Activated CD4-positive, alpha-beta T cell treated with anti-CD3 and anti-CD28 coated beads, Interleukin-2, amount 10 ng/mL, durations not matched to agents 7 days and 5 days (primary cell): ENCODE results near the gene GOLGA8R. TPM values are rescaled to one million over a fixed set of nuclear protein-coding genes. Genes with fewer than 3 reads are reported as not detected.
"Not testable (repeated sequence)": the region's sequence is repeated elsewhere in the genome, so short reads cannot be mapped to it uniquely, and the experiment has no call there.

Experiments used
- CTCF ChIA-PET: fragments of 350-600 bp; sonication (Branson Sonifier 250); formaldehyde crosslinking; loops from one replicate; lab custom pipeline; 2021; ENCODE audit warnings: antibody characterized with exemption; lab: Charles Lee
- POLR2A ChIA-PET: fragments of 350-600 bp; sonication (Branson Sonifier 250); formaldehyde crosslinking; loops from one replicate; lab custom pipeline; 2021; ENCODE audit warnings: antibody characterized with exemption; lab: Charles Lee
- DNase-seq: peaks from one replicate; pipeline ENCODE4 v3.0.0-alpha.2; 2020
- H3K27ac Mint-ChIP-seq: one replicate; pipeline ENCODE4 v1.8.0; 2021; ENCODE audit warnings: mild to moderate bottlenecking, moderate library complexity, mixed read lengths
- H3K27me3 Mint-ChIP-seq: one replicate; pipeline ENCODE4 v1.8.0; 2021; ENCODE audit warnings: mixed read lengths
- H3K36me3 Mint-ChIP-seq: one replicate; pipeline ENCODE4 v1.8.0; 2021; ENCODE audit warnings: low read depth, mixed read lengths
- H3K4me1 Mint-ChIP-seq: one replicate; pipeline ENCODE4 v1.8.0; 2021; ENCODE audit warnings: mixed read lengths
- H3K4me3 Mint-ChIP-seq: one replicate; pipeline ENCODE4 v1.8.0; 2021; ENCODE audit warnings: mild to moderate bottlenecking, moderate library complexity, mixed read lengths
- H3K9me3 Mint-ChIP-seq: one replicate; pipeline ENCODE4 v1.8.0; 2021; ENCODE audit warnings: mixed read lengths
- total RNA-seq, 2 experiments: library from RNA; stranded (reverse); gene quantifications; one replicate each; pipeline ENCODE4 v1.2.3, GENCODE V29; 2021

GOLGA8R gene
- total RNA-seq, 2 experiments from 2014 or later, result 2.7 to 3.4 TPM

DNA sequence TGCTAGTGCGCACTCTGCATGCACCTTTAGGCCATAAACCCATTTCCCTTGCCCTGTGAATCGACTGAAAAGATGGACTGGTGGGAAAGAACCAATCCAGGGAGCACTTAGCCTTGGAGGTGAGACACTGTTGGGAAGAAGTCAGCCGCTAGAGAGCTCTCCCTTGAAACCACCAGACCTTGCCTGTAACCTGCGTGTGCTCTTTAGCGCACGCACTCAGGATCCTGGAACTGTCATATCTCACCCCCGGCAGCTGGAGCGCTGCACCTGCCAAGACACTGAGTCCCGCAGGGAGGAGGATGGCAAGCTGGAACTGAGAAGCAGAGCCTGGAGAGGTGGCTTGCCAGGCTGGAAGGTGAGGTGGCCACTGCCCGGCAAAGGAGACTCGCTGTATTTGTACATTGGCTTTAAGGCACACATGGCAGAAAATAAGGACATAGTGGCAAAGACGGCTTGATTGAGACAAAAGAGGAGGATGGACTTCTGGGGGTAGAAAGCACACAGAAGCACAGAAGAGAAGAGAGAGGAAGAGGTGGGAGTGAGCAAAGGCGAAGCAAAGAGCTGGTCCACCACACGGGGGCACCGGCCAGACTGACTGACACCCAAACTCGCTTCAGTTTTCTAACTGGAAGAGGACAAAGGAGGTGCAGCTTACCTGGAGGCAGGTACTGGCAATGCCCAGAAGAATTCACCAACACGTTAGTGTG is 37.5 kb downstream of the GOLGA8R start:
- H3K4me1 Mint-ChIP-seq, CTCF ChIA-PET, H3K9me3 Mint-ChIP-seq, H3K27me3 Mint-ChIP-seq, H3K27ac Mint-ChIP-seq, H3K4me3 Mint-ChIP-seq, POLR2A ChIA-PET, DNase-seq, H3K36me3 Mint-ChIP-seq: not testable (repeated sequence)

DNA sequence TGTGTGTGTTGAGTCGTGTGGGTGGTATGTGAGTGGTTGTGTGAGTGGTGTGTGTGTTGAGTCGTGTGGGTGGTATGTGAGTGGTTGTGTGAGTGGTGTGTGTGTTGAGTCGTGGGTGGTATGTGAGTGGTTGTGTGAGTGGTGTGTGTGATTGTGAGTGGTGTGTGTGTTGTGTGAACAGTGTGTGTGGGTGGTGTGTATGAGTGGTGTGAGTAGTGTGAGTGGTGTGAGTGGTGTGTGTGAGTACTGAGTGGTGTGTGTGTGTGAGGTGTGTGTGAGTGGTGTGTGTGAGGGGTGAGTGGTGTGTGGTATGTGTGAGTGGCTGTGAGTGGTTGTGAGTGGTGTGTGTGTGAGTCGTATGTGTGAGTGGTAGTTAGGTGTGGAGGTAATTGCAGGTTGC is 38.2 kb downstream of the GOLGA8R start:
- H3K4me1 Mint-ChIP-seq, DNase-seq, H3K9me3 Mint-ChIP-seq, H3K27me3 Mint-ChIP-seq, H3K4me3 Mint-ChIP-seq, H3K27ac Mint-ChIP-seq, CTCF ChIA-PET, H3K36me3 Mint-ChIP-seq, POLR2A ChIA-PET: not testable (repeated sequence)

DNA sequence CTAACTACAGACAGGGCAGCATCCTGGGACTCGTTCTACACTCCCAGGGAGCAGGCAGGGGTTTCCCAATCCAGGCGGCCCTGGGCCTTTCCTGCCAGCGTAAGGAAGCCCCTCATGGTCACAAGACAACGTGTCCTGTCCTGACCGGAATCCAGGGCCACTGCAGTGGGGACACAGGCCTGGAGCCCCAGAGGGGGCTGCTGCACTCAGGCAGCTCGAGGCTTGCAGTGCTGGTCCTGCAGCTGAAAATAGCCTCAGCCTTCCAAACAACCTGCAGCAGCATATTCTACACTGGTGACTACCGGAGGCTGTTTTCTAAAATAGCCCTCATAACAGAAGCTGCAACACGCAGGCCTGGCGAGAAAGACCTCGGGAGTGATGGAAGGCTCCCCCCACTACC is 39.2 kb downstream of the GOLGA8R start:
- H3K4me1 Mint-ChIP-seq, CTCF ChIA-PET, H3K36me3 Mint-ChIP-seq, H3K4me3 Mint-ChIP-seq, H3K27ac Mint-ChIP-seq, H3K9me3 Mint-ChIP-seq, DNase-seq, POLR2A ChIA-PET, H3K27me3 Mint-ChIP-seq: not testable (repeated sequence)

DNA sequence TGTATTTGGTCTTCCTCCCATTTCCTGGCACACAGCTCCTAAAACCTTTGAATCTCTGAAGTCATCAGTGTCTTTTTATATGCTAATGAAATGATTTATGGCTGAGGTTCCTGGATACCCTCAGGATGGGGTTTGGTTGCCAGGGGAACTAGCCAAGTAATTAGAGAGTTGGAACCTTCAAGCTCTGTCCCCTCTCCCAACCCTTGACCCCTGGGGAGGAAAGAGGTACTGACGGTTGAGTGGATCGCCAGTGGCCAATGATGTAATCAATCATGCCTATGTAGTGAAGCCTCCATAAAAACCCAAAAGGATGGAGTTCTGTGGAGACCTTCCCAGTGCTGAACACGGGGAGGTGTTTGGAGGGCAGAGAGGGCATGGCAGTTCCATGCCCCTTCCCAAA is 45.8 kb downstream of the GOLGA8R start:
- H3K9me3 Mint-ChIP-seq, CTCF ChIA-PET, H3K27ac Mint-ChIP-seq, DNase-seq, H3K4me1 Mint-ChIP-seq, H3K36me3 Mint-ChIP-seq, H3K4me3 Mint-ChIP-seq, POLR2A ChIA-PET, H3K27me3 Mint-ChIP-seq: not testable (repeated sequence)

DNA sequence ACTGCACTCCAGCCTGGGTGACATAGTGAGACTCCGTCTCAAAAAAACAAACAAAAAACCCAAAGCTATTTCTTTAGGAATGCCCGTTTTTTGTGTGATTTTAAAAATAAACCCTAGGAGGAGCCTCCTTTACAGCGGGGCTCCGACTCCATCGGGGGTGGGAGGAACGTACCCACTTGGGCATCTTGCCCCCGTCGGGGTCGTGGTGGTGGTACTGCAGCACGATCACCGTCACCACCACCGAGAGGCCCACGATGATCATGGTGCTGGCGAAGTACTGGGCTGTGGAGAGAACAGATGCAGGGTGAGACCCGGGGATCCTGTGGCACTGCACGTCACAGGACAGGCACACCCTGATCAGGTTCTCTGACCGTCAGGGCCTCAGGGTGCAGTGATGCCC is 46.8 kb downstream of the GOLGA8R start:
- CTCF ChIA-PET, H3K27me3 Mint-ChIP-seq, POLR2A ChIA-PET, DNase-seq, H3K9me3 Mint-ChIP-seq, H3K4me3 Mint-ChIP-seq, H3K4me1 Mint-ChIP-seq, H3K27ac Mint-ChIP-seq, H3K36me3 Mint-ChIP-seq: not testable (repeated sequence)

DNA sequence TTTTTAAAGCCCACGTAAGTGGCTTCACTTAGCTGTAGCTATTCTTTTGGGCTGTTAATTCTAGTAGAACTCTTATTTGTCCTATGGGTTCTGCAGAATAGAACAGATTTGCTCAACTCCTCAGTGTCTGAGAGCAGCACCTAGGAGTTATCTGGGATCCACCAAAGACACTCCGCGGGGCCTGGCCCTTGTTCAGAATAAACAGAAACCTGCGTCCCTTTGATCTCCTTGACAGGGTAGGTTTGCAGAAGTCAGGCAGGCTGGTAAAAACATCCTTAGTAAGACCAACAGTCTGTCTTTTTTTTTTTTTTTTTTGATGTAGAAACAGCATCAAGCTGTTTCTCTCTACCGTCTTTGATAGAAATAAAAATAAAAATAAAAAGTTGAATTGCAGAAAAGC is 52.7 kb downstream of the GOLGA8R start:
- H3K27ac Mint-ChIP-seq, H3K36me3 Mint-ChIP-seq, H3K4me3 Mint-ChIP-seq, CTCF ChIA-PET, H3K27me3 Mint-ChIP-seq, H3K9me3 Mint-ChIP-seq, DNase-seq, H3K4me1 Mint-ChIP-seq, POLR2A ChIA-PET: not testable (repeated sequence)

DNA sequence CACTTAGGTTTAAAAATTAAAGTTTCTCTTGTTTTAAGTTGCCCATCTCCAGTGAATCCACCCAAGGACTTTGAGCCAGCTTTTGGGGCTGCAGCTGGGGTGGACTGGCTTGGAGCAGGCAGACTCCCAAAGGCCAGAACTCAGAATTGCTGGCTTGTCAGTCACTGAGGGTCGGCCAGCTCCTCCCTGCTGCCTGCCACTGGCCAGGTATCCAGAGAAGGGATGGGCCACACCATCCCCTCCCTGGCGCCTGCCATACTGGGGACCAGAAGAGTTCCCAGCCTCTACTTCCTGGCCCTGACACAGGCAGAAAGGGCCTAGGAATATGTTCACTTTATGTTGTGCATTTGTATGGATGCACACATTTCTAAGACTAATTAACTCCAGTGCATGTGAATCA is 53.1 kb downstream of the GOLGA8R start:
- H3K9me3 Mint-ChIP-seq, H3K27me3 Mint-ChIP-seq, H3K4me3 Mint-ChIP-seq, CTCF ChIA-PET, POLR2A ChIA-PET, H3K36me3 Mint-ChIP-seq, H3K4me1 Mint-ChIP-seq, H3K27ac Mint-ChIP-seq, DNase-seq: not testable (repeated sequence)

DNA sequence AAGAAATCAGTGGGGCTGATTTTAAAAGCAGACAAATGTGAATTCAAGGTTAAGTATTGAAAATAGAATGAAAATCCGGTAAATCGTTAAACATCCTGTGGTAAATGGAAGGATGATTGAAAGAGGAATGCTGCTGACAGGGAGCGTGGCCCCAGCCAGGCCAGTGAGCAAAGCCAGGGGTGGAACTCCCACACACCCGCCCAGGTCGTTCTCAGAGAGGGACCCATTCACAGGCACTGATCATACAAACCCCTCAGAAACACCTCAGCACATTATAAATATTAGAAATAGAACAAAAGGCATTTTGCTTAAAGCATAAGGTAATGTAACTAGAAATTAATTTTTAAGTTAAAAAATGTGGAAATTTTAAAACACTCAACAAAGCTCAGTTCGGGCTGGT is 59.0 kb downstream of the GOLGA8R start:
- DNase-seq, H3K4me3 Mint-ChIP-seq, CTCF ChIA-PET, H3K27ac Mint-ChIP-seq, POLR2A ChIA-PET, H3K36me3 Mint-ChIP-seq, H3K27me3 Mint-ChIP-seq, H3K9me3 Mint-ChIP-seq, H3K4me1 Mint-ChIP-seq: not testable (repeated sequence)

Other genes starting within 250 kb of the GOLGA8R start
- not detected for gene CHRFAM7A, start 20.7 kb downstream of the GOLGA8R start, total RNA-seq
- 1 to 10 TPM in 1 of 2 experiments, under 1 TPM in 1; 0.83 to 1.6 TPM for gene GOLGA8Q, start 137.8 kb upstream of the GOLGA8R start, total RNA-seq
- gene GOLGA8H, start 189.8 kb upstream of the GOLGA8R start, total RNA-seq, result not detected